Mesothelial cell of epicardium (in vitro differentiated cells): ENCODE results near the gene BLTP3A. TPM values are rescaled to one million over a fixed set of nuclear protein-coding genes. Genes with fewer than 3 reads are reported as not detected.

Source experiments
- DNase-seq, 2 experiments: peaks; one replicate each; pipeline ENCODE4 v3.0.0; 2021; ENCODE audit warnings: low spot score in 2 of 2; ENCODE audit not compliant: unreplicated experiment in 2 of 2
- H3K27ac Mint-ChIP-seq: 2 replicates; pipeline ENCODE4 v1.8.0; 2021; ENCODE audit warnings: mixed read lengths
- H3K27me3 Mint-ChIP-seq: 2 replicates; pipeline ENCODE4 v1.8.0; 2021; ENCODE audit warnings: low read depth, mixed read lengths
- H3K36me3 Mint-ChIP-seq: 2 replicates; pipeline ENCODE4 v1.8.0; 2021; ENCODE audit warnings: mixed read lengths
- H3K4me1 Mint-ChIP-seq: 2 replicates; pipeline ENCODE4 v1.8.0; 2021; ENCODE audit warnings: mixed read lengths
- H3K4me3 Mint-ChIP-seq: 2 replicates; pipeline ENCODE4 v1.8.0; 2021; ENCODE audit warnings: mild to moderate bottlenecking, moderate library complexity, mixed read lengths
- H3K9me3 Mint-ChIP-seq: 2 replicates; pipeline ENCODE4 v1.8.0; 2021; ENCODE audit warnings: mixed read lengths
- total RNA-seq: library from RNA; stranded (reverse); gene quantifications from 3 replicates; pipeline ENCODE4 v1.2.1, GENCODE V29; 2021
- TF ChIP-seq, protein P1 (sequence below): fragments of 200-600 bp; sonication (generic); IDR thresholded peaks from one replicate; pipeline ENCODE4 v1.5.0; 2021; ENCODE audit warnings: antibody characterized with exemption; ENCODE audit not compliant: unreplicated experiment

BLTP3A gene
- total RNA-seq, 1 donor from 2014 or later, result 14.6 TPM

- TF ChIP-seq, protein P1, sequence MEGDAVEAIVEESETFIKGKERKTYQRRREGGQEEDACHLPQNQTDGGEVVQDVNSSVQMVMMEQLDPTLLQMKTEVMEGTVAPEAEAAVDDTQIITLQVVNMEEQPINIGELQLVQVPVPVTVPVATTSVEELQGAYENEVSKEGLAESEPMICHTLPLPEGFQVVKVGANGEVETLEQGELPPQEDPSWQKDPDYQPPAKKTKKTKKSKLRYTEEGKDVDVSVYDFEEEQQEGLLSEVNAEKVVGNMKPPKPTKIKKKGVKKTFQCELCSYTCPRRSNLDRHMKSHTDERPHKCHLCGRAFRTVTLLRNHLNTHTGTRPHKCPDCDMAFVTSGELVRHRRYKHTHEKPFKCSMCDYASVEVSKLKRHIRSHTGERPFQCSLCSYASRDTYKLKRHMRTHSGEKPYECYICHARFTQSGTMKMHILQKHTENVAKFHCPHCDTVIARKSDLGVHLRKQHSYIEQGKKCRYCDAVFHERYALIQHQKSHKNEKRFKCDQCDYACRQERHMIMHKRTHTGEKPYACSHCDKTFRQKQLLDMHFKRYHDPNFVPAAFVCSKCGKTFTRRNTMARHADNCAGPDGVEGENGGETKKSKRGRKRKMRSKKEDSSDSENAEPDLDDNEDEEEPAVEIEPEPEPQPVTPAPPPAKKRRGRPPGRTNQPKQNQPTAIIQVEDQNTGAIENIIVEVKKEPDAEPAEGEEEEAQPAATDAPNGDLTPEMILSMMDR, result no peak
- Mint-ChIP-seq H3K27me3 (no peaks in the 10 kb centered on the region), H3K4me1 (no peaks in the 10 kb centered on the region), H3K4me3 (no peak overlapping the region), H3K36me3 (peaks cover 28% of the 10 kb centered on the region), H3K9me3 (no peaks in the 10 kb centered on the region), H3K27ac (no peak overlapping the region)
- DNase-seq, result no peak
Measured at GRCh38 chr6:34836451-34836850, 44.6 kb downstream of the BLTP3A start.

- no peak overlapping the region for H3K27ac Mint-ChIP-seq
Measured at GRCh38 chr6:34837528-34837927, 45.6 kb downstream of the BLTP3A start.

DNA sequence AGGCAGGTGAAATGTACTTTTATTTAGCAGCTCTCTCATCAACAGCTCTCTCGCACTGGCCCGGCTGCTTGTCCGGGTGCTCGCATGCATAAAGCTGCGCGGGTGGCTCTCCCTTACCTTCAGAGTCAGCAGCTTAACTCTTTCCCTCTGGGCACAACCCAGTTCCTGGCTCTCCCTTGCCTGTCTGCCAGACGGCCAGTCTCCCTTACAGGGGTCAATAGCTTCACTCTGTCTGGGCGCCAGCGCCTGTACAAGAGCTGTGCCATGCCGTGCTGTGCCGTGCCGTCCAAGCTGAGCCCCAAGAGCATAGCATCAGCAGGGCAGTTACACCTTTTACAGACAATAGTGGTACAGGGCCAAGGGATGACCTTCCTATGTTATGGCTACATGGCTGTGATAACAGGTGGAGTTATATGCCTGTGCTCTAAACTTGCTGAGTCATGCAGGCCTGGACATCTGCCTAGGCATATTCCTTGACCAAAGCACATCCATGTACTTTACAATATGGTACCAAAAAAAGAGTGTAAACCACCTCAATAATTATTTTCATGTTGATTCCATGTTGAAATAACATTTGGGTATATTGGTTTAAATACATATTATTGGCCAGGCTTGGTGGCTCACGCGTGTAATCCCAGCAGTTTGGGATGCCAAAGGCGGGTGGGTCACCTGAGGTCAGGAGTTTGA is 47.9 kb downstream of the BLTP3A start:
- TF ChIP-seq, protein P1, result no peak
- H3K27me3 Mint-ChIP-seq, result no peaks in the 10 kb centered on the region
- no peak overlapping the region for H3K27ac Mint-ChIP-seq
- no peak overlapping the region for H3K4me3 Mint-ChIP-seq
- H3K9me3 Mint-ChIP-seq, result no peaks in the 10 kb centered on the region
- no peaks in the 10 kb centered on the region for H3K4me1 Mint-ChIP-seq
- H3K36me3 Mint-ChIP-seq, result peaks cover 23% of the 10 kb centered on the region
- DNase-seq, result no peak

More at GRCh38 chr6:34837528-34837927, 45.6 kb downstream of the BLTP3A start:
- Mint-ChIP-seq H3K4me3 (no peak overlapping the region), H3K36me3 (peaks cover 28% of the 10 kb centered on the region), H3K27me3 (no peaks in the 10 kb centered on the region), H3K4me1 (no peaks in the 10 kb centered on the region), H3K9me3 (no peaks in the 10 kb centered on the region)
- TF ChIP-seq, protein P1, result no peak
- no peak for DNase-seq

Other genes with a start within 250 kb of the BLTP3A start
- gene SPDEF, start 235.8 kb upstream of the BLTP3A start, total RNA-seq, result 0.34 to 0.50 TPM (median 0.40 TPM) in 3 replicates
- gene ILRUN, start 95.3 kb upstream of the BLTP3A start, total RNA-seq, result 55.6 to 61.0 TPM (median 59.4 TPM) in 3 replicates
- 112 to 113 TPM (median 113 TPM) in 3 replicates for gene SNRPC, start 34.6 kb upstream of the BLTP3A start, total RNA-seq
- 36.5 to 36.7 TPM (median 36.5 TPM) in 3 replicates for gene TAF11, start 96.0 kb downstream of the BLTP3A start, total RNA-seq
- 29.0 to 30.6 TPM (median 30.0 TPM) in 3 replicates for gene ANKS1A, start 97.2 kb downstream of the BLTP3A start, total RNA-seq